Stimulated activated CD8-positive, alpha-beta memory T cell treated with anti-CD3 and anti-CD28 coated beads, Interleukin-15, amount 100 ng/mL, for 4 hours (primary cell): ENCODE data around the gene VSIG1.

Experiments
- DNase-seq, 2 donors: peaks; one replicate each; pipeline ENCODE4 v3.0.0-alpha.2; 2020; ENCODE audit warnings: low read depth in 2 of 2

Gene VSIG1

DNA sequence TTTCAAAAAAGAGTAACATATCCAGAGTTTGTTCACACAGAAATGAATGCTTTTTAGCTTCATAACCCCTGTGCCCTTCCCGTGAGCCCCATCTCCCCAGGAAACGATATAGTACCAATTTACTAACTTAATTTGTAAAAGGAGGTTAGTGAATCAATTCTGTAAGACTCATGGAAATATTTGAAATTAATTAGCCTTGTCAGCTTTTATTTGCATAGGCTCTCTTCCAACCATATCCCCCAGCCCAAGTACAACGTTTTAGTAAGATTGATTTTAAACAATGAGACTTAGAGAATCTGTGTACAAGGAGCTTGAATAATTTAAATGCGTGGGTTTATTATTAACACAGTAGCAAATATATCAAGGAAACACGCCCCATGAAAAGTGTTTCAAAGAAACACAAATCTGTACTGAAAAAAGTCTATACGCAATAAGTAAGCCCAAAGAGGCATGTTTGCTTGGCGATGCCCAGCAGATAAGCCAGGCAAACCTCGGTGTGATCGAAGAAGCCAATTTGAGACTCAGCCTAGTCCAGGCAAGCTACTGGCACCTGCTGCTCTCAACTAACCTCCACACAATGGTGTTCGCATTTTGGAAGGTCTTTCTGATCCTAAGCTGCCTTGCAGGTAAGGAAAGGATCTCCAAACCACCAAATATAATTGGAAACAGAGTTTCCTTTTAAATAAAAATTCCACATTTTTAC, at the start of gene VSIG1:
Gene VSIG1 (plus strand): TSS at position 512 of the 703 bp plus-strand sequence. CDS start 66 bp downstream, at position 578.
- no peak for DNase-seq

DNA sequence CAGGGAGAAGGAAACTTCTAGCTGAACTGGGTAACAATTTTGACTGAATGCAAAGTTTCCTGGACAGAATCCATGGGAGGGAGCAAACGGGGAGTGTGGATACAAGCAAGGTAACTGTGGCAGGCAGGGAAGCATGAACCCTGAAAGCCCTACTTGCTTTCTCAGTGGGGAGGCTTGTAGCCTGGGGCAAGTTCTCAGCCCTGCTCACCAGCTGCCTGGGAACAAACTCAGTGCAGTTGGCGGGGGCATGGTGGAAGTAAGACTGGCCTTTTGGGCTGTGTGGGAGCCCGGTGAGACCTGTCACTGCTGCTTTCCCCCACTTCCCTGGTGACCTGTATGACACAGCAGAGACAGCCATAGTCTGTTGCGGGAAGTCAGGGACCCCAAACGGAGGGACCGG, 48.7 kb upstream of the VSIG1 start:
- no peak for DNase-seq

DNA sequence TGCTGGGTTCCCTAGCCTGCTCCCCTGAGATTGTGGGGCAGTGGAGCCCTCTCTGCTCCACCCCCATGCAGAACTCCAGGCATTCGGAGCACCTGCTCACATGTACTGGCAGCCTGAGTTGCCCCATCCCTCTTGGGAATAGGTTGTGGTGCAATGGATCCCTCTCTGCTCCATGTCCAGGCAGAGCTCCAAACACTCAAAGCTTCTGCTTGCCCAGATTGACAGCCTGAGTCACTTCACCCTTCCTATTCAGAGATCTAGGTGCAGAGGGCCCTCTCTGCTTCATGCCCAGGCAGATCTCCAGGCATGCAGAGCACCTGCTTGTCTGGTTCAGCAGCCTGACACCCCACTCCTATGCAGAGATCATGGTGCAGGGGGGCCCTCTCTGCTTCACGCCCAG, 44.1 kb upstream of the VSIG1 start:
- no peak for DNase-seq

DNA sequence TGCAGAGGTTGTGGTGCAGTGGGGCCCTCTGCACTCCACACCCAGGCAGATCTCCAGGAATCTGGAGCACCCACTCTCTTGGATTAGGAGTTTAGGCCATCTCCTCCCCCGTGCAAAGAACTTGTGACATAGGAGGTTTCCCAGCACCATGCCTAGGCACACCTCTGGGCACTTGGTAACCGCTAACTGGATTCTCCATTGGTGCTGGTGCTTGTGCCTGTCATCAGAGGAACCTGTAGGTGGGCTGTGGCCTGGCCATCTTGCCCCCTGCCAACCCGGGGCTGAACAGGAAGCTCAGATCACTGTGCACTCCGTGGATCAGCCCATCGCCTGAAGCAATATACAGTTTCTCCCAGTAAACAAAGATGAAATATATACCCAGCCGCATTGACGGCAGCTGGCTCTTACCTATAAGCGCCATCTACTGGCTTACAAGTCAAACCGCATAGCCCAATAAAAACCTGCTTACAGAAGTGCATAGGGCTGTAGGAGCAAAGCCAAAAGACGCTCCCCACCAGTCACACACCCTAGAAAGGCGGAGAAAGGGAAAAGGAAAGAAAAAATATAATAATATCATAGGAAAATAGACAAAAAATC, 43.5 kb upstream of the VSIG1 start:
- no peak for DNase-seq

DNA sequence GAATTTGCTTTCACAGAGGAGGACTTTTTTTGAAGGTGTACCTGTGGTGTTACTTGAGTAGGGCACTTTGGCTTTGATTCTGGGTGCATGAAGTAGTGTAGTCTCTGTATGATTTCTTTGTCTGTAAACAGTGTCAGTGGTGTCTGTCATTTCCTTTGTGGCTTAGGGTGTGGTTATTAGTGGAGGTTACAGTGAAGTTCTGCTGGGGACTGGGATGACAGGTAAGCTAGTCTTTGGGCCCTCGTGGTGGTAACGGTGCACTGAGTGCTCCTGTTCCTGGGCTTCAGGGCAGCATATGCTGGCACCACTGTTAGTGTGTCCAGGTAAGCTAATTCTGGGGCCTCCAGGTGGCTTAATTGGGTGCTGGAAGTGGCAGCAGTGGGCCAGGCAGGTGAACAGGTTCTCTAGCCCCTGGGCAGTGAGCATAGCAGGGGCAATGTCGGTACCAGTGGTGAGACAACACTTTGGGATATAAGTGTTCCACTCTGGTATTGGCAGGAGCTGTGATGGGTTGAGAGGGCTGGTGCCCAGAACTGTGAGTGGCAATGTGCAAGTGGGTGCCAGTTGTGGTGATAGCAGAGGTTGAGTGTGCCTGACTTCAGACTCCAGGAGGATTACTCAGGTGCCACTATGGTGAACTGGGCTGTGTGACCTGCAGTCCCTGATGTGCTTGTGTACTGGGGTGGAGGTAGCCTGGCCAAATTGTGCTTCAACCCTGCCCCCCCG, 26.0 kb upstream of the VSIG1 start:
- DNase-seq: no peak

DNA sequence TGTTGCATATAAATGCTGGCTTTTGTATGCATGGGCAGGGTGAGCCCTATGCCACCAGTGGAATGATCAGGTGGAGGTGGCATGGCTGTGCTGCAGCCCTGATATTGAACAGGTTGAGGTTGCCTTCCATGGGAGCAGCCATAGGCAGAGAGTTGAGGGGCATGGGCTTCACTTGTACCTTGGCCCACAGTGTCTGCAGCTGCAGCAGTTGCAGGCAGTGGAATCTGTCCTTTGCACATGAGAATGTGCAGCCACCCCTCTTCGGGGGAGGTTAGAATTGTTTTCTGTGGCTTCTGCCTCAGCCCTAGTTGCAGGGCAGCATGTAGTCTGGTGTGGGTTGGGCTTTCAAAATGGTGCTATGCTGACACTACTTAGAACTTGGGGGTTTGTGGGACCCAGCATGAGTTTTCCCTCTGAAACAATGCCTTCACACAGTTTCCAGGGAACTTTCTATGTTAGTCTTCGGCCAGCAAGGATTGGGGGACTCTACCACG, 25.4 kb upstream of the VSIG1 start:
- DNase-seq: no peak

DNA sequence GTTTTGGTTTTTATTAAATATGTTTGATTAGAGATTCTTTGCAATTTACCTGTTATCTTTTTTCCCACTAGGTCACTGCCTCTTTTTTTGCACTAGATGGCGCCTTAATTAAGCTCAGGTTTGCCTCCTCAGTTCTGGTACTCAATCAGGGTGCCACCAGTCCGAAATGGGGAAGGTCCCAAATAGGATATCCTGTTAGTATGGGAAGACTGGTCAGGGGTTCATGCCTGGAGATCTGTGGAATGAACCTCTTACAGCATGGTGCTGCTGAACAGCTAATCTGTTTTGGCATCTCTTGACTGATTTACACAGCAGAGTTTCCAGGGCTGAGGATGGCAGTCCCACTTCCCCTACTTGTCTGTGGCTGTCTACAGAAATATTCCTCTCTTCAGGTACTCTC, 24.2 kb upstream of the VSIG1 start:
- no peak for DNase-seq

DNA sequence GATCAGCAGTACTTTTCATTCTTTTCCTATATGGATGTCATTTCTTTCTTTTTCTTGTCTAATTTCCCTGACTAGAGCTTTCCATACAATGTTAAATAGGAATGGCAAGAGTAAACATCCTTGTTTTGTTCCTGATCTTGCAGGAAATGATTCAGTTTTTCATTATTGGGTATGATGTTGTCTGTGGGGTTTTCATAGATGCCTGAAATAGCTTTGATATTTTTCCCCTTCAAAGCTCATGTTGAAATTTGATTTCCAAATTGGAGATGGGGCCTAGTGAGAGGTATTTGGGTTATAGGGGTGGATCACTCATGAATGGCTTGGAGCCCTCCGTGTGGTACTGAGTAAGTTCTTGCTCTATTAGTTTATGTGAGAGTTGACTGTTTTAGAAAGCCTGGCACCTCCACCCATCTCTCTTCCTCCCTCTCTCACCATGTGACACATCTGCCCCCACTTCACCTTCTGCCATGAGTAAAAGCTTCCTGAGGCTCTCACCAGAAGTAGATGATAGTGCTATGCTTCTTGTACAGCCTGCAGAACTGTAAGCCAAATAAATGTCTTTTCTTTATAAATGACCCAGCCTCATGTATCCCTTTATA, 22.3 kb upstream of the VSIG1 start:
- DNase-seq: no peak

DNA sequence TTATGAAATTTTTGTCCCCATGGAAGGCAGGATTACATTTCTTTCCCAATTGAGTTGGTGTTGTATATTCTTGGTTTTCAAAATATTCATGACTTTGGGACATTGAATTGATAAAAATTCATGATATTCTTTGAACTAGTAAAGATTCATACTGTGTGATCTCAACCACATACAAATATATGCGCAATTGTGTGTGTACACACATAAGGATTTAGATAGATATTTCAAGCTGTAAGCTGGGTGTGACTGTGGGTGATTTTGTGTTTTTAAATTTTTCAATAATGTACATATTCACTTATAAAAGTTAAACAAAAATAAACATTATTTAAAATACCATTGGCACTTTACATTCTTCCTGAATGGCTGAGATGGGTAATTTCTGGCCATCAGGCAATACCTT, 19.5 kb upstream of the VSIG1 start:
- no peak for DNase-seq

DNA sequence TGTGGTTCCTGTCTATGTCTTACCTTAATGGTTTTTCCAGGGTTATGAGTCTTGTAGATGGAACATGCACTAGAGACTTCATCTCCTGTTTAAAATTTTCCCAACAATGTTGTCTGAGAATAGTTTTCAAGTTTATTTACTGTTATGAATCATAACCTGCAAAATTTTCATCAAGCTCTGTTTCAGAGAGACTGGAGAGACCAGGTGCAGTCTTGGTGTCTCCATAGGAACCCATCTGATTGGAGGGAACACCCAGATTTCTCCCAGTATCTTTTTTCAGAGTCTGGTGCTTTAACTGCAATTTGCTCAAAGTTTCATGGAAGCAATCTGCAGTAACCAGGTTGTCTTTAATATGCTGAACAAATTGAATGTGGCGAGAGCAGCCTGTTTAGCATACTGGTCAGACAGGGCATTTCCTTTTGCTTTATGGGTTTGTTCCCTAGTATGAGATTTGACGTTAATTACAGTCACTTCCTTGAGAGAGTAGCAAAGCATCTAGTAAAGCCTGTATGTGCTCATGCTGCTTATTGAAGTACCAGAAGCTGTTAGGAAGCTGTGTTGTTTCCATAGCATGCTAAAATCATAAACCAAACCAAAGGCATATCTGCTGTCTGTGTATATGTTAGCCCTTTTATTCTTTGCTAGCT, 18.8 kb upstream of the VSIG1 start:
- DNase-seq: no peak

DNA sequence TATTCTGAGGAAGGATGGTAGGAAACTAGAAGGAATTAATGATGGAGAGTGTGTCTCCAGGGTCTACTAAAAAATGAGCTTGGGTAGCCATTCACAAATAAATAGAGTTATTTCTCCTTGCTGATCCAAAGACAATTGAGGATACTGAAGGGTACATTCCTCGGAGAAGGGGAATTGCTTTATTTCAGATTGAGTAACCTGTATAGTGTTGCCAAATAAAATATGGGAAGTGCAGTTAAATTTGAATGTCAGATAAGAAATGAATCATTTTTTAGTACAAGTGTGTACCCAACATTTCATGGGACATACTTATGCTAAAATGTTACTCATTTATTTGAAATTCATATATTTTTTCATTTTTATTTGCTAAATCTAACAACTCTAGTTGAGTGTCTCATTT, 16.0 kb upstream of the VSIG1 start:
- no peak for DNase-seq

DNA sequence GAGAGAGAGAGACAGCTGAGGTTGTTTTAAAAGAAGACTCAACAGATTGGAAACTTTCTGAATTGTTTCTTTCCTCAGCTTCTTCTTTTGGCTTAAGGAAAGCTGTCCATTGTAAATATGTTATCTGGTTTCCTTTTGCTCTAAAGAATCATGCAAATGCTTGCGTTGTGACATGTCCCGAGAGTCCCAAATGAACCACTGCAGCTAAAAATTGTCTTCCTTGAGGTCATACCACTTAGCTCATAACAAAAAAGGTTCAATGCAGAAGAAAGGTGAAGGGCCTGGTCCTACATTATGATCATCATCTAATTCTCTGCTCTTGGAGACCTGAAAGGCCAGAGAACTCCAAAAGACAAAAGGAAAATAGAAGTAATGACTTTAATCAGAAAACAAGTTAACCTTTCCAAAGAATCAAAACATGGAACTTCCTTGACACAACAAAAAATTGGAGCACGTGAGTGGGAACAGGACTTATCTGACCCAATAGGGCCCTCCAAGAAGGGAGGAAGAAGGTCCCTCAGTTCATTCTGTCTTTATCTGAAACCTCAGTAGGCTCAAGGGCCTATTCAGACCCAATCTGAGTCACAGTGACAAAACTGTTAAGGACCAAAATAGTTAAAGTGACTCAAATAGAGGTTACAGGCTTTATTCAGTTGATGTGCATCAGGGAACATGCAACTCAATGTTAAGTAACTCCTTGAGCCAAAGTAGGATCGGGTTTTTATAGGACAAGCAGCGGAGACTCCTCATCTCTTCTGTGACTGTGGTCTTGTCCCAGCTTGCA, 14.7 kb upstream of the VSIG1 start:
- DNase-seq: no peak

DNA sequence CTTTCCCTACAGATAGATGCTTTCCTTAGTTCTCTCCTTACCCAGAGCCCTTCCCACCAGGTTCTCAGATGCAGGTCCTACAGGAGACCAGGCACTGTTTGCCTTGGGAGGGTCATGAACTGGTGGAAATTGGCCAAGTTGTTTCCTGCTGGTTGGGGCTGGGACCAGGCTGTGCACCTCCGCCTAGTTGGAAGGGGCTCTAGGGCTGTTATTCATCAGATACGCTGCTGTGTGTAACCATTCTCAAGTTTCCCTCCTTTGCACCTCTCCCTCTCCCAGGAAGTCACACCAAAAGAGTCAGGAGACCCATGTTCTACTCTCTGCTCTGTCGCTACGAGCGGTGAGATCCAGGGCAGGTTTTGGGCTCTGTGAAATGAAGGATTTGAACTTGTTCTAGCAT, 11.9 kb upstream of the VSIG1 start:
- DNase-seq: no peak

DNA sequence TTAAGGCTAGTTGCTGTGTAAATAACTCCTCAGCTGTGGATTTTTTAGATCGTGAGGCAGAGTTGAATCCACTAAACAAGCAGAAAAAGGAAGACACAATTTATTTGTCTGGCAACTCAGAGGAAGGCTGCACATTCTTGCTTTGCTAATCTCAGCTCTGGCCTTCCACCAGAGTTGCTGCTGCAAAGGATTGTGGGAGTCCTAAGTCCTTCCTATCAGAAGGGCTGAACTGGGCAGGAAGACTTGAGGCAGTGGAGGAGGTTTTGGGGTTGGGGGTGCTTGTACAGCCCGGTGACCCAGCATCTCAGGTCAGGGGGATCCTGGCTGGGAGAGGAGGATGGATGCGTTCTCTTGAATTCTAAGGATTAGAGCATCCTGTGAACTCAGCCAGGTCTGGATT, 11.0 kb upstream of the VSIG1 start:
- no peak for DNase-seq

DNA sequence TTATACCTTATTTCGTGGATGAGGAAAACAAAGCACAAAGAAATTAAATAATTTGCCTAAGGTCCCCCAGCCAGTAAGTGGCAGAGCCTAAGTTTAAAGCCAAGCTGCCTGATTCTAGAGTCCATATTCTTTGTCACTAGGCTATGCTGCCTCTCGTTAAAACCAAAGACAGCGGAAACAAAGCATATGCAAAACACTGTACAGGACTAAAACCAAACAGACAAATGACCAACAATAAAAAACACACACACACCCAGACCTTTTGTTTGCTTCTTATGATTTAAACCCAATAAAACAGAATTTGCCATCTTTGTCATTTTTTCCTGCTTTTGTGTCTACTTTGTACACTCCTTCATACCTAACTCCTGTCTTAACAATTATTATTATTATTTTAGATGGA, 10.1 kb upstream of the VSIG1 start:
- no peak for DNase-seq

DNA sequence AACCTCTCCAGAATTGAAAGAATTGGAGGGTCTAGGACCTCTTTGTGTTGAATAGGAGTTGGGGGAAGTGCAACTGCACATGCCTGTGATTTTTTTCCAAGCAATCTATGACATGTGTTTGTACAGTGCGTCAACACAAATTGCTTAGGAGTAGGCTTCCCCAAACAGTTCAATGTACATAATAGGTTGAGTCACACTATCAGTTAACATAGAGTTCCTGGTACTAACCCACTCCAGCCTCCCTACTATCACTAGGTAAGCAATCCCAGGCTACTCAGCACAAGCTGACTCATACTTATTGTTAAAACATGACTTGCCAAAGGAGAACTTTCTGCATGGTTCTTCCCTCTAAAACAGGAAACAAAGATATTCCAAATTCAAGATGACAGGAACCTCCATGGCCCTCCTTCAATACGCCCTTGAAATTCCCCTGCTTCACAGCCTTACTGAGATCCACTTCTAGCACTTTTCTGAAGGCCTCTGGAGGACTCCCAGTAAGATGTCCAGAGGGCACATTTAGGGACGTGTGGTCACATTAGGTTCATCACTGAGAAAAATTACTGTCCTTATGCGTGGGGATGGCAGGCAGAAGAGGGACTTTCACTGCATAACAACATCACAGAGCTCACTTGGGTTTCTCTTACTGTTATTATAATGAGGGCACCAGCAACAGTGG, 8.4 kb upstream of the VSIG1 start:
- no peak for DNase-seq

DNA sequence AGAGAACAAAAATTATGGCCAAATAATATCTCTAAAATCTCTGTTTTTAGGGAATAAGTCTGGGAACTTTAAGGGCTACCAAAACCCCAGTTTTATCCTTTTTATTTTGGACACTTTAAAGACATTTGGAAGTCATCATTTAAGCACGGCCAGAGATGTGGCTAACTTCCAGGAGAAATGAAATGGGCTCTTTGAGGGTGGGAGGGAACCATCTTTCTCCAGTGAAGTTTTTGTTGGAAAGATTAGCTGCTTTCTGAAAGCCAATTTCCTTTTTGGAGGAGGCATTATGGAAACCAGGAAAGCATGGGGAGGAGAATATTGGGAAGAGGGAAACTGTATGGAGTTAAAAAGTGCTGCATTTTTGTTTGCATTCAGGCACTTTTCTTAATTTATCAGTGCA, 4.8 kb downstream of the VSIG1 start:
- DNase-seq: no peak

DNA sequence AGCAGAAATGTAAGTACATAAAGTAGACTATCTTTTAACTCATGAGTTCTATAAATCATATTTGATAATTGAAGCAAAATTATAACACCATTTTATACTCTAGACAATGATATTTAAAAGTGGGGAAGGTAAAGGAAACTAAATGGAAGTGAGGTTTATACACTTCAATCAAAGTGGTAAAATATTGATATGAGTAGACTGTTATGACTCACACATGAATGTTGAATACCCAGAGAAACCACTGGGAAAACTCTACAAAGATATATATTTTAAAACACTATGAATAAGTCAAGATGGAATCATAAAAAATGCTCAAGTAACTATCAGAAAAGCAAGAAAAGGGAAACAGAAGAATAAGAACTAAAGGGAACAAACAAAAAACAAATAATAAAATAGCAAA, 8.4 kb downstream of the VSIG1 start:
- DNase-seq: no peak

DNA sequence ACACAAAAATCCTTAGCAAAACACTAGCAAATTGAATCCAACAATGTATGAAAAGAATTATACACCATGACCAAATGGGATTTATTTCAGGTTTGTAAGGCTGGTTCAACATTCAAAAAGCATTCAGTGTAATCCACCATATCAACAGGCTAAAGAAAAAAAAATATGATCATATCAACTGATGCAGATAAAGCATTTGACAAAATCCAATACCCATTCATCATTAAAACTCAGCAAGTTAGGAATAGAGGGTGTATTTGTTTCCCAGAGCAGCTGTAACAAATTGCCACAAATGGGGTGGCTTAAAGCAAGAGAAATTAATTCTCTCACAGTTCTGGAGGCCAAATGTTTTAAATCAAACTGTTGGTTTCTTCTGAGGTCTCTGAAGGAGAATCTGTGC, 10.7 kb downstream of the VSIG1 start:
- DNase-seq: no peak

DNA sequence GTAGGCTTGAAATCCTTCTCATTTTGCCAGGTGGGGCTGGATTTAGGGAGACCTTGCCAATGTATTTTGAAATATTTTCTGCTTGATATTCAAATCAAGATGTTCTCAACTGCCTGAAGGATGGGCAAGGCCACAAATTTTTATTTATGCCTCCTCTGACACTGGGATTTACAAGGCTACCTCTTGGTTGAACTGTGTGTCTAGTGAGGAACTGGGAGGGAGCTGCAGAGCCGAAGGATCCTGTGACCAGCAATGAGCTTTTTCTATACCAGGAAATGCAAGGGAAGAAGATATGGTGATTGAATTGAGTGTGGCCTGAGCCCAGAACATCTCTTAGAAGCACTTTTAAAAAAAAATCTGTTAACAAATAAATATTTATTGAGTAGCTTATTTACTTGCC, 14.9 kb downstream of the VSIG1 start:
- no peak for DNase-seq

DNA sequence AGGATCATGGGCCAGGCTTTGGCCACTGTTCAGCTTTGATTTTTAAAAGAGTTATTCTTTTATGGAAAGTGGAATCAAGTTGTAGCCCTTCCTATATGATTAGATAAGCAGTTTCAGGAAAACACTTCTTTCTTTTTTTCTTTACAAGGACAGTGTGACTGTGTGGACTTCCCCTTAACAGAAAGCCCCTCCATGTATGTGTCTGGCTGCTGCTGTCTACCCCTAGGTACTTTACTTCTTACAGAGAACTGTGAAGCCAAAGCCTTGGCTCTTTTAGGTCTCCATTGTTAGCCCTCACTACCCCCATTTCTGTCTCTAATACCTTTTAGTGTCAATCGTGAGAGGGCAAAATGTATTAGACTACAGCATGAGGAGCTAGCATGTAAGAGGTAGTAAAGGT, 19.1 kb downstream of the VSIG1 start:
- no peak for DNase-seq
